Measurements from ENCODE around the gene GSTT4.

GSTT4 gene

DNA sequence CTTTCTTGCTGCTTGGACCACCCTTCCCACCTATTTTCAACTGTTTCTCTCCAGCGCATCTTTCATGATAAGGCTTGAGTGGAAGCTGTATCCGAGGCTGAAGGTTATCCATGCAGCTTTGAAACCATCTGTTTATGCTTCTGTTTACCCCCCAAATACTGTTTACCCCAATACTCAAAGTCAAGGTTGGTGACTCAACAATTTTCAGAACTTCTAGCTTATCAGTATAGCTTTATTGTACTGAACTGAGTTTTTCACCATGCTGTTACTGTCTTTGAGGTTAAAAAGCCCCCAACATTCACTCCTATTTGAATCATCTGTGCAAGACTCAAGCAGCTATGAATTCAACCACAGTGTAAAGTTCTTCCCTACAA is 4.8 kb upstream of the GSTT4 start:
- no peak for DNase-seq (ENCODE audit: low read depth)
- TF ChIP-seq CTCF (IDR thresholded peaks at IDR 0.05; ENCODE audit: low read depth, low read length, missing control alignments), result no peak
- H3K4me3 ChIP-seq (ENCODE audit: low read depth, low read length), result no peak overlapping the region

DNA sequence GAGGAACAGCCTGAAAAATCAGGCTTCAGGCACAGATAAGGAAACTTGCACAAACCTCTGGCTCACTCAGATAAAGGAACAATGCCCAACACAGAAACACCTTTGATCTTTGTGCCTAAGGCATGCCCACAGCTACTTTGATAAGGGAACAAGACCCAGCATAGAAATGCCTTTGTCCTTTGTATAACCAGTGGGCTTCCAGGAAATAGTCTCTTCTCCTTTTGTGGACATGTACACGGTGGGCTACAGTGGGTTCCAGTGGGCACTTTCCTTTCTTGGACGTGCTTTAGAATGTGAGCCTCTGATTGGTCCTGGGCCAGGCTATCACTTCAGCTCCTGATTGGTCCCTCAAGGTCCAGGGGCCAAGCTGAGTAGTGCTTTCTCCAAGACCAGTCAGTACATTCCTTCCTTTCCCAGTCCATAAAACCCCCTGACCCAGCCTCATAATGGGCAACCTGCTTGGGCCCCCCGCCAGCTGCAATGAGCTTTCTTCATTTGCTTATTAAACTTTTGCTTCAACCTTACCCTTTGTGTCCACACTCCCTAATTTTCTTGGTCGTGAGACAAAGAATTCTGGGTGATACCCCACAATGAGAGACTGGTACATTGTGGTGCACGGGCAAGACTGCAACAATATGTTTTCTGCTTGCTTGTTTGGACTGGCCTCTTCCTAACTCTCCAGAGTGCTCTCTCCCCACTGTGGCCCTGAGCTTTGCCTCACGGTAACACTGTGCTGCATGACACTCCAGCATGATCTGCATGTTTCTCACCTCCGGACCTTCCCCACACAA is 4.2 kb upstream of the GSTT4 start:
- no peak overlapping the region for H3K4me3 ChIP-seq (ENCODE audit: low read depth, low read length)
- no peak for DNase-seq (ENCODE audit: low read depth)
- no peak for TF ChIP-seq CTCF (IDR thresholded peaks at IDR 0.05; ENCODE audit: low read depth, low read length, missing control alignments)

- H3K4me3 ChIP-seq (ENCODE audit: low read depth, low read length), result no peak overlapping the region
- no peak for TF ChIP-seq CTCF (IDR thresholded peaks at IDR 0.05; ENCODE audit: low read depth, low read length, missing control alignments)
- DNase-seq (ENCODE audit: low read depth), result no peak
Observed at GRCh38 chr22:24008381-24009226, 3.4 kb upstream of the GSTT4 start.

- no peak for TF ChIP-seq CTCF (IDR thresholded peaks at IDR 0.05; ENCODE audit: low read depth, low read length, missing control alignments)
- DNase-seq (ENCODE audit: low read depth), result no peak
- H3K4me3 ChIP-seq (ENCODE audit: low read depth, low read length), result no peak overlapping the region
Observed at GRCh38 chr22:24008022-24008283, 2.7 kb upstream of the GSTT4 start.

GRCh38 chr22:24007253-24008021 is 2.2 kb upstream of the GSTT4 start:
- no peak overlapping the region for H3K4me3 ChIP-seq (ENCODE audit: low read depth, low read length)
- TF ChIP-seq CTCF (IDR thresholded peaks at IDR 0.05; ENCODE audit: low read depth, low read length, missing control alignments), result no peak
- no peak for DNase-seq (ENCODE audit: low read depth)

- H3K4me3 ChIP-seq (ENCODE audit: low read depth, low read length), result no peak overlapping the region
- TF ChIP-seq CTCF (IDR thresholded peaks at IDR 0.05; ENCODE audit: low read depth, low read length, missing control alignments), result no peak
- DNase-seq (ENCODE audit: low read depth), result no peak
Observed at GRCh38 chr22:24006914-24007214, 1.6 kb upstream of the GSTT4 start.
